ENCODE measurements around the gene HS6ST3. TPM values are rescaled to one million over a fixed set of nuclear protein-coding genes. Genes with fewer than 3 reads are reported as not detected.

Gene HS6ST3
- total and polyA plus RNA-seq, 5 donors from 2014 or later = not detected

DNA sequence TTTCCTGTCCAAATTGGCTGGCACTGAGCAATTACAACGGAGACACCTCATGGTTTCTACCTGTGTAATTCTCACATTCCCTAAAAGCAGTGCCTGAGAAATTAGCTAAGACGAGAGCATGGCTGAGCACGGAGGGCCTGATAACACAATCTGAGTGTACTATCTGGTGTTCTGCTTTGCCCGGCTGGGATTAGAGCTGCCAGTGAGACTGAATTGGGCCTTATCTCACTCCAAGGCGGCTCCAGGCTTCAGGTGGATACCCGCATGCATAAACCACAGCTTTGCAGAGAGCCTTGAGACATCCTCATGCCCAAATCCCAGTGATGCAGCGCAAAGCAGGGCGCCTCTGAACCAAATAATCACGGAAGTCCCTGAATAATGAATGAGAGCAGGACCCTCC, 732.1 kb downstream of the HS6ST3 start:
- ATAC-seq (ENCODE audit: low read depth in 2 of 2) = no peak
- no peaks in the 10 kb centered on the region for H3K9me3 Mint-ChIP-seq
- H3K4me3 ChIP-seq (ENCODE audit: low read depth, low read length) = no peak overlapping the region

DNA sequence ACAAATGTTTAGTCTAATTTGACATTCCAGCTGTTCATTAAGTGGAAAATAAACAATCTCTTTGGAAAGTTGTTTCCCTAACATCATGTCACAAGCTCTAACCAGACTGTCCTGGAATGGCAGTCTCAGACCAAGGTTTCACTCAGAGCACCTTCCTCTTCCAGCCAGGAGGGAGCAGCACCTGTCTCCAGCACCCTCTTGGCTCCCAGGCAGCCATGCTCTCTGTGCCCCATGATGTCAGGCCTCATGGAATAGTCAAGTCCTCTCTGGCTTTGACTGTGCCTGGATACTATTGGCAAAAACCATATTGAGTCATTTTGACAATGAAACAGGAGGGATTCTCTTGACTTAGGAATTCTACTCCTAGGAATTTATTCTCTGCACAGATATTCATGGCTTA, 733.0 kb downstream of the HS6ST3 start:
- Histone ChIP-seq H3K36me3 (ENCODE audit: control insufficient read depth, insufficient read depth, low read length) (no peaks in the 10 kb centered on the region), H3K27ac (ENCODE audit: insufficient read depth, low read length, poor library complexity, severe bottlenecking) (no peak overlapping the region), H3K4me3 (ENCODE audit: low read depth, low read length) (no peak overlapping the region), H3K9me3 (ENCODE audit: control insufficient read depth in 2 of 2, low read length in 2 of 2) (no peaks in the 10 kb centered on the region), H3K4me1 (ENCODE audit: control insufficient read depth, insufficient read depth, low read length, poor library complexity, severe bottlenecking) (no peaks in the 10 kb centered on the region), H3K27me3 (ENCODE audit: control insufficient read depth, insufficient read depth, low read length) (no peaks in the 10 kb centered on the region)
- H3K27ac Mint-ChIP-seq = no peak overlapping the region
- ATAC-seq (ENCODE audit: low read depth in 2 of 2) (no peak), DNase-seq (no peak)
- no peak overlapping the region for H3K4me3 Mint-ChIP-seq
- no peaks in the 10 kb centered on the region for H3K9me3 Mint-ChIP-seq
- no peaks in the 10 kb centered on the region for H3K4me1 Mint-ChIP-seq
- H3K27me3 Mint-ChIP-seq = no peaks in the 10 kb centered on the region
- H3K36me3 Mint-ChIP-seq = no peaks in the 10 kb centered on the region

More for the DNA sequence above, 732.1 kb downstream of the HS6ST3 start:
- no peak for DNase-seq
- H3K27ac Mint-ChIP-seq = no peak overlapping the region
- Histone ChIP-seq H3K36me3 (ENCODE audit: control insufficient read depth, insufficient read depth, low read length) (no peaks in the 10 kb centered on the region), H3K27me3 (ENCODE audit: control insufficient read depth, insufficient read depth, low read length) (no peaks in the 10 kb centered on the region), H3K27ac (ENCODE audit: insufficient read depth, low read length, poor library complexity, severe bottlenecking) (no peak overlapping the region), H3K4me1 (ENCODE audit: control insufficient read depth, insufficient read depth, low read length, poor library complexity, severe bottlenecking) (no peaks in the 10 kb centered on the region), H3K9me3 (ENCODE audit: control insufficient read depth in 2 of 2, low read length in 2 of 2) (no peaks in the 10 kb centered on the region)
- H3K27me3 Mint-ChIP-seq = no peaks in the 10 kb centered on the region
- no peaks in the 10 kb centered on the region for H3K36me3 Mint-ChIP-seq
- H3K4me1 Mint-ChIP-seq = no peaks in the 10 kb centered on the region
- no peak overlapping the region for H3K4me3 Mint-ChIP-seq

DNA sequence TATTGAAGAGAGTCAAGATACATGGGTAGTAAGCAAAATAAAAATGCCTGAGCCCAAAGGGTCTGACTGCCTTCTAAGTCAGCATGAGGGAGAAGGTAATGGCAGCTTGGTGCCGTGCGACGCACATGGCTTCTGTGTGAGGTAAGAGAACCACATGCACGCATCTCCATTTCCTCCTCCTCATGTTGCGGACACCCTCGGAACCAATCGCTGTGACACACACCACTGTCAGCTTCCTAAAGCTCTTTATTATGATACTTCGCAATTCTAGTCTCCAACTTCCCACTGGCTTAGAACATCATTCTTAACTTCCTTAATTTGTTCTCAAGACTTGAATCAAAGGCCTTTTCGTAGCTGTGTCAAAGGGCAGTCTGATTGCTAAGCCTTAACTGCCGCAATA, 734.2 kb downstream of the HS6ST3 start:
- H3K36me3 ChIP-seq (ENCODE audit: control insufficient read depth, insufficient read depth, low read length) = no peaks in the 10 kb centered on the region
- Mint-ChIP-seq H3K27me3 (no peaks in the 10 kb centered on the region), H3K4me1 (no peaks in the 10 kb centered on the region), H3K4me3 (no peak overlapping the region), H3K36me3 (no peaks in the 10 kb centered on the region), H3K27ac (no peak overlapping the region), H3K9me3 (no peaks in the 10 kb centered on the region)
- ATAC-seq (ENCODE audit: low read depth in 2 of 2) (no peak), DNase-seq (no peak)
- no peaks in the 10 kb centered on the region for H3K9me3 ChIP-seq (ENCODE audit: control insufficient read depth in 2 of 2, low read length in 2 of 2)
- H3K27me3 ChIP-seq (ENCODE audit: control insufficient read depth, insufficient read depth, low read length) = no peaks in the 10 kb centered on the region
- no peaks in the 10 kb centered on the region for H3K4me1 ChIP-seq (ENCODE audit: control insufficient read depth, insufficient read depth, low read length, poor library complexity, severe bottlenecking)
- no peak overlapping the region for H3K27ac ChIP-seq (ENCODE audit: insufficient read depth, low read length, poor library complexity, severe bottlenecking)
- H3K4me3 ChIP-seq (ENCODE audit: low read depth, low read length) = no peak overlapping the region

DNA sequence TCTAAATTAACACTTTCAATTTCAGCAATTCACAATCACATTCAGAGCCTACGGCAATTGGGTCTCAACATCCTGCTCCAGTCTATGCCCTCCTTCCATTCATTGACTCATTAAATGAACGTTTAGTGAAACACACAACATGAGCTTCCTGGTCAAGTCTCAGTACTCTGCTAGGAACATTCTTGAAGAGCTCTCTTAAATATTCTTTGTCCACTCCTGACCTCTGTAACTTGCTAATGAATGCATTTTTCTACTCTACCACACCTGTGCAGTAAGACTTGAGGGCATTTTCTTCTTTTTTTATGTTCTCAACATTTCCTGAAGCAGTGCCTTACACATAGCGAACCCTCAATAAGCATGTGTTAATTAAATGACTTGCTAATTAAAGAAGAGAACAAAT, 735.7 kb downstream of the HS6ST3 start:
- H3K4me1 ChIP-seq (ENCODE audit: control insufficient read depth, insufficient read depth, low read length, poor library complexity, severe bottlenecking) = no peaks in the 10 kb centered on the region
- Mint-ChIP-seq H3K4me1 (peaks cover 0 to 2% (median 0%) of the 10 kb centered on the region in 4 donors), H3K27me3 (no peaks in the 10 kb centered on the region), H3K4me3 (no peak overlapping the region), H3K9me3 (peaks cover 0 to 3% (median 0%) of the 10 kb centered on the region in 7 donors), H3K27ac (no peak overlapping the region), H3K36me3 (no peaks in the 10 kb centered on the region)
- H3K27ac ChIP-seq (ENCODE audit: insufficient read depth, low read length, poor library complexity, severe bottlenecking) = no peak overlapping the region
- DNase-seq (no peak), ATAC-seq (ENCODE audit: low read depth in 2 of 2) (no peak)
- no peaks in the 10 kb centered on the region for H3K9me3 ChIP-seq (ENCODE audit: control insufficient read depth in 2 of 2, low read length in 2 of 2)
- no peak overlapping the region for H3K4me3 ChIP-seq (ENCODE audit: low read depth, low read length)
- no peaks in the 10 kb centered on the region for H3K27me3 ChIP-seq (ENCODE audit: control insufficient read depth, insufficient read depth, low read length)
- no peaks in the 10 kb centered on the region for H3K36me3 ChIP-seq (ENCODE audit: control insufficient read depth, insufficient read depth, low read length)

DNA sequence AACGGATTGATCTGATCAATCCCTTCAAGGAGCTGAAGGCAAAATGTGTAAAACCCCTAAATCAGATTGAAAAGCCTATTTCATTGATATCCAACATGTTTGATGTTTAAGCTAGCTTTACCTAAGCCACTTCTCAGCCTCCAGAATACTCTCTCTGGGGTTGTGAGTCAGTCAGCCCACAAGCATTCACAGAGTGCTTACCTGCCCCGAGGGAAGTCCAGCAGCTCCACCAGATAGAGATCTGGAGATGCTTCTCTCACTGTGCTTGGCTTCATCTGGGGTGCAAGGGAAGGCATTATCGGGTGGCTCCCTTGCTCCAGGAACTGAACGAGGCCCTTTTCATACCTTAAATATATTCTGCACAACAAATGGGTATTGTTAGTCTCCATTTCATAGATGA, 744.7 kb downstream of the HS6ST3 start:
- no peaks in the 10 kb centered on the region for H3K27me3 ChIP-seq (ENCODE audit: control insufficient read depth, insufficient read depth, low read length)
- no peaks in the 10 kb centered on the region for H3K36me3 ChIP-seq (ENCODE audit: control insufficient read depth, insufficient read depth, low read length)
- Mint-ChIP-seq H3K27ac (no peak overlapping the region), H3K4me3 (no peak overlapping the region), H3K9me3 (peaks cover 0 to 10% (median 5%) of the 10 kb centered on the region in 7 donors), H3K4me1 (no peaks in the 10 kb centered on the region), H3K36me3 (no peaks in the 10 kb centered on the region), H3K27me3 (no peaks in the 10 kb centered on the region)
- H3K9me3 ChIP-seq (ENCODE audit: control insufficient read depth in 2 of 2, low read length in 2 of 2) = no peaks in the 10 kb centered on the region
- no peak overlapping the region for H3K27ac ChIP-seq (ENCODE audit: insufficient read depth, low read length, poor library complexity, severe bottlenecking)
- ATAC-seq (ENCODE audit: low read depth in 2 of 2) (no peak), DNase-seq (no peak)
- no peaks in the 10 kb centered on the region for H3K4me1 ChIP-seq (ENCODE audit: control insufficient read depth, insufficient read depth, low read length, poor library complexity, severe bottlenecking)
- no peak overlapping the region for H3K4me3 ChIP-seq (ENCODE audit: low read depth, low read length)

DNA sequence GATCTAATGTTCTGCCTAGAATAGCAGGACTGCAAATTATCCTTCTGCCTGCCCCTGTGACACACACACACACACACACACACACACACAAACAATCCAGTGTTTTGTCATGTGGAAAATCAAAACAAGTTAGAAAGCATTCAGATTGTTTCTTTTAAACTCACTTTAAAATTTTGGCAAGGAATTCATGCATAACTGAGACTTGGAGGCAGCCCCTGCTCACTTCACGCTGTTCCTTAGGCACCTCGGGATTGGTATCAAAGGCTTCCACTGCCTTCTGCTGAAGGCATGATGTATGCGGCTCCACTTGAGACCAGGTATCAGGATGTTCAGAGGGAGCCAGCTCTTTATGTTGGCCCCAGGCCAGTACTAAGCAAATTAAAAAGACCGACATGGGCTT, 745.6 kb downstream of the HS6ST3 start:
- no peaks in the 10 kb centered on the region for H3K4me1 ChIP-seq (ENCODE audit: control insufficient read depth, insufficient read depth, low read length, poor library complexity, severe bottlenecking)
- Mint-ChIP-seq H3K4me3 (no peak overlapping the region), H3K9me3 (peaks cover 0 to 10% (median 5%) of the 10 kb centered on the region in 7 donors), H3K27ac (no peak overlapping the region), H3K4me1 (no peaks in the 10 kb centered on the region), H3K36me3 (no peaks in the 10 kb centered on the region), H3K27me3 (no peaks in the 10 kb centered on the region)
- no peak for ATAC-seq (ENCODE audit: low read depth in 2 of 2)
- H3K27me3 ChIP-seq (ENCODE audit: control insufficient read depth, insufficient read depth, low read length) = no peaks in the 10 kb centered on the region
- no peaks in the 10 kb centered on the region for H3K36me3 ChIP-seq (ENCODE audit: control insufficient read depth, insufficient read depth, low read length)
- H3K9me3 ChIP-seq (ENCODE audit: control insufficient read depth in 2 of 2, low read length in 2 of 2) = no peaks in the 10 kb centered on the region
- DNase-seq = no peak
- no peak overlapping the region for H3K4me3 ChIP-seq (ENCODE audit: low read depth, low read length)
- H3K27ac ChIP-seq (ENCODE audit: insufficient read depth, low read length, poor library complexity, severe bottlenecking) = no peak overlapping the region

DNA sequence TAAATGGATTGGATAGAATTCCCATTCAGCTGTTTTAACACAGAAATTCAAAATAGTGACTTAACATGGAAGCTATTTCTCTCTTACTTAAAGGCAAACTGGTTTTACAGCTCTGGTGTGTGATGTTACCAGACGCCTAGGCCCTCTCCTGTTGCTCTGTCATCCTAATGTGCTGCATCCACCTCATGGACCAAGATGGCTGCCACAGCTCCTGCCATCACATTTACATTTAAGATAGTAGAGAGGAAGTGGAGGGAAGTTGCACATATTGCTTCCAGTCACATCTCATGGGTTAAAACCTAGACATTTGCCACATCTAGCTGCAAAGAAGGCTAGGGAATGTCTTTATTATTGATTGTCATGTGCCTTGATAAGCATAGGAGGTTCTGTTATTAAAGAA, 746.8 kb downstream of the HS6ST3 start:
- DNase-seq = no peak
- H3K27me3 Mint-ChIP-seq = no peaks in the 10 kb centered on the region
- Histone ChIP-seq H3K9me3 (ENCODE audit: control insufficient read depth in 2 of 2, low read length in 2 of 2) (no peaks in the 10 kb centered on the region), H3K4me1 (ENCODE audit: control insufficient read depth, insufficient read depth, low read length, poor library complexity, severe bottlenecking) (no peaks in the 10 kb centered on the region), H3K36me3 (ENCODE audit: control insufficient read depth, insufficient read depth, low read length) (no peaks in the 10 kb centered on the region), H3K4me3 (ENCODE audit: low read depth, low read length) (no peak overlapping the region), H3K27me3 (ENCODE audit: control insufficient read depth, insufficient read depth, low read length) (no peaks in the 10 kb centered on the region), H3K27ac (ENCODE audit: insufficient read depth, low read length, poor library complexity, severe bottlenecking) (no peak overlapping the region)
- no peak overlapping the region for H3K27ac Mint-ChIP-seq
- peaks cover 0 to 10% (median 4%) of the 10 kb centered on the region in 7 donors for H3K9me3 Mint-ChIP-seq
- no peak overlapping the region for H3K4me3 Mint-ChIP-seq
- H3K36me3 Mint-ChIP-seq = no peaks in the 10 kb centered on the region
- H3K4me1 Mint-ChIP-seq = no peaks in the 10 kb centered on the region
- no peak for ATAC-seq (ENCODE audit: low read depth in 2 of 2)

DNA sequence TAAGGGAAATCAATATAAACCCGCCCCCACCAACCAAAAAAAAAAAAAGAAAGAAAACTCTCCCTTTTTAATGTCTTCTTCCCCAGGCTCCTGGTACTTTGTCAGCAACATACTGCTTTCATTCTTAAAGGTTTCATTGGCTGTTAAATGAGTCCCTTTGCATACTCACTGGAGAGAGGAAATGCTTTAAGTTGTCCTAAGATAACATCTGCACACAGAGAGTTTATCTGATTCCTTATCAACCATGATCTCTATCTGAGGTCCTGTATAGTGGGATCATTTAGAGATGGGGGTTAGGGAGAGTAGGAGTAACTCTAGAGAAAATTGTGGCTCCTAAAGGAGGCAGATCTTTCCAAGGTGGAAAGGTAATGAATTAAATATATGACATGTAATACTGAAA, 747.9 kb downstream of the HS6ST3 start:
- H3K4me1 ChIP-seq (ENCODE audit: control insufficient read depth, insufficient read depth, low read length, poor library complexity, severe bottlenecking) = no peaks in the 10 kb centered on the region
- no peaks in the 10 kb centered on the region for H3K36me3 ChIP-seq (ENCODE audit: control insufficient read depth, insufficient read depth, low read length)
- H3K4me1 Mint-ChIP-seq = no peaks in the 10 kb centered on the region
- no peak overlapping the region for H3K27ac Mint-ChIP-seq
- DNase-seq (no peak), ATAC-seq (ENCODE audit: low read depth in 2 of 2) (no peak)
- H3K36me3 Mint-ChIP-seq = no peaks in the 10 kb centered on the region
- no peak overlapping the region for H3K27ac ChIP-seq (ENCODE audit: insufficient read depth, low read length, poor library complexity, severe bottlenecking)
- no peak overlapping the region for H3K4me3 Mint-ChIP-seq
- H3K27me3 ChIP-seq (ENCODE audit: control insufficient read depth, insufficient read depth, low read length) = no peaks in the 10 kb centered on the region
- H3K27me3 Mint-ChIP-seq = no peaks in the 10 kb centered on the region
- no peaks in the 10 kb centered on the region for H3K9me3 ChIP-seq (ENCODE audit: control insufficient read depth in 2 of 2, low read length in 2 of 2)
- H3K4me3 ChIP-seq (ENCODE audit: low read depth, low read length) = no peak overlapping the region
- H3K9me3 Mint-ChIP-seq = peaks cover 0 to 10% (median 4%) of the 10 kb centered on the region in 7 donors
